HG02571 (cell line): ENCODE data around the gene CADPS2.

Experiments used
- ATAC-seq: cut with Tn5 transposase; IDR thresholded peaks from one replicate; pipeline ENCODE4 v1.9.1; 2021; ENCODE audit warnings: mild to moderate bottlenecking, moderate library complexity; ENCODE audit not compliant: unreplicated experiment

The CADPS2 gene

DNA sequence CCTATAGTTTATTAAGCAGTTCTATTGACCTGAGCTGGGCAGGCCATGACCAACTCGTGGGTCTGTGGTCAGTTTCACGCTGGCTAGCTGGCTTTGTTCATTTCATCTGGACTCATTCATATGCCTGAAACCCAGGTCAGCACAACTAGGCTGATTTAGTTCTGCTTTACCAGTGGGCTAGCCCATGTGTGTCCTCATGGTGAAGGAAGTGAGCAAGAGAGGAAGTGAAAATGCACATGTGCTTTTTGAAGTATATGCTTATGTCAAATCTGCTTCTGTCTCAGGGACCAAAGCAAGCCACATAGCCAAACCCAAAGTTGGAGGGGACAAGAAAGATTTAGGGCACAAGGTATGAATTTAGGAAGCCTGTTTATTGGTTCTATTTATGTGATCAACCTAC, 341.8 kb downstream of the CADPS2 start:
- peak; percentile 79 for ATAC-seq

DNA sequence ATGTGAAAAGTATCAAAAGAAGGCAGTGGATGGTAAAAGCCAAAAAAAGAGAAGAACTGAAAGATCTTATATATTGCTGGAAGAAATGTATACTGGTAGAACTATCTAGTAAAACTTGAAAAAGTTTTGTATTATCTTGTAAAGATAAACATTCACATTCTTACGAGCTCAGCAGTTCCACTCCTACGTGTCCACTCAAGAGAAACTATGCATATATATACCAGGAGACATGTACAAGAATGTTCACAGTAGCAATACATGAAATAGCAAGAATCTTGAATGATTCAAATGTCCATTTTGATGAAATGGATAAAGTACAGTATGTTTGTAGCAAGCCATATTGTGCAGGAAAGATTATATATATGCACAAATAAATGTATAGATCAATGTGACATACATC, 342.4 kb downstream of the CADPS2 start:
- ATAC-seq: no peak

DNA sequence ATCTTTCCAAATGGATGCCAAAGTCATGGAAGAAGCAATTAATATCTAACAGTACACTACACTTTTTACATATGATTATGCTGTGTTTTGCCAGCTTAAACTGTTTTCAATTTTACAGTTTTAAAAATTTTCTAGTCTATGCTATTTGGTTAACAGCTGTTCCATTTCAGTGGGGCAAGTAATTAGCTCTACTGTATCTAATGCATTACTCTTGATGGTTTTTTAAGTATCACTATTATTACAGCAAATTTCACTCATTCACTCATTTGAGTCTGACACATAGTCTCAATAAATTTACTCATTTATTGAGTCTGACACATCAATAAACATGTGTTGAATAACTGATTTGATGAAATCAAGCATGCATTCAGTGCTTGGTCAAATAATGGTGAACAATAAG, 343.1 kb downstream of the CADPS2 start:
- ATAC-seq: no peak

DNA sequence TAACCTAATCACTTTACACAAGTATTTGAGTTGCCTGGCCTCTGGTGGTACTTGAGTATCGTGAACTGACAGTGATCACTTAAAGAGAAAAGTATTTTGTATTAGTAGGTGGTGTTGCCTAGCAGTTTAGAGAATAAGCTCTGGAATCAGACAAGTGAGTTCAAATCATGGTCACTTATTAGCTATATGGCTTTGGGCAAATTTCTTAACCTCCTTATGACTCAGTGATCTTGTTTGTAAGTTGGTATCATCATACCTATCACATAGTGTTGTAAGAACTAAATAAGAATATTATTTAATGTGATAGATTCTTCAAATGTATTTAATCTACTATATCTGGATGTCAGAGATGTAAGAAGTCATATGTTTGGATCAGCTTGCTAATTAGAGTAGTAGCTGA, 351.2 kb downstream of the CADPS2 start:
- ATAC-seq: no peak

DNA sequence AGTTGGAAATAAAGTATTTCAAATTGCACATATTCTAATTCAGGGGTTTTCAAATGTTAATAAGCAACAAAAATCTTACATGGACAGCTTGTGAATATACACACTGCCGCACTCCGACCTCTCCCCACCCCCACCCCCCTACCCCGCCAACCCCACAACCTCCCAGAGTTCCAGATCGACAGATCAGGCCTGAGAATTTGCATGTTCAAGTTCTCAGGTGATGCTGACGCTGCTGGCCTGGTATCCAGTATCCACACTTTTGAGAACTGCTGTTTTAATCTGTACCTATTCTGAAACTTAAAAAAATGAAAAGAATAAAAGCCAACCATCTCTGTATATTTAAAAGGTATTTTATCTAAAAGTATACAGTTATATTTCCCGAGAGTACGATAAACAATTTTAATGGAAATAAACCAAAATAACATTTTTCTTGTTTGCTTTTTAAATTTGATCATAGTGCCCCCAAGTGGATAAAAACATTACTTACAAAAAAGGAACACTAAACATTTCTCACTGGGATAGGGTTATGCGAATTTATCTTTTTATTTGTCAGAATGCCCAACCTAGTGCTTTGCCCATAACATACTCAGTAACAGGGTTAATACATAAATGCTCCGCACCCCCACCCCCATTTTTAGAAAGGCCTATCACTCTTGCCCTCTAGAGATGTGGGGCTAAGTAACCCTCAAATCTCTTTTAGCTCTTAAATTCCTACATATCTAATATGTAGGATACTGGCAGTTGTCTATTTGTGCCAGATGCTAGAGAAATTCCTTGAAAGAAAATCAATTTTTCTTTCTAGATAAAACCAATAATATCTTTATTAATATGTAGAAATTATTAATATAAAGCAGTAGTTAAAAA, 353.6 kb downstream of the CADPS2 start:
- no peak for ATAC-seq

DNA sequence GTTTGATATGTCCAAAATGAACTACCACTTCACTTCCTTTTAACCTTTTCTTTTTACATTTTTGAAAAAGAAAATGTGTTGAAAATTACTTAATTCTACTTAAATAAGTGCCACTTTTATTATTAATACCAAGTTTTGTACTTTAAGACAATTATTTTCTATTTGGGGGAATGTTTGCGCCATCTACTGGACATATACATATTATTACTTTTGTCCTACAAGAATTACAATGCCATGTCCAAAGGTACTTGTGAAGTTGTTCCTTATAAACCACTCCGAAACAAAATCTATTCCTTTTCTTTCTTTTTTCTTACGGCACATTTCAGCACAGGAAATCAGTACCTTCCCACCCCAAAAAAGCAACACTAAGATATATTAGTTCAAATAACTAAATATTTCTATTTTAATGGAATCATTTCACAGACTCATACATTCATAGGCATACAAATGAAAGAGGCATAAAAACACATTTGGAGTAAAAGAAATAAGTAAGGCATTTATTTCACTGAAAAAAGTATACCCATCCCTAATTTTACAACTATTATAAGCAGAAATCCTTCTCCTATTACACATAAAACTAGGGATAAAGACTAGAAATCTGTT, 357.3 kb downstream of the CADPS2 start:
- no peak for ATAC-seq

DNA sequence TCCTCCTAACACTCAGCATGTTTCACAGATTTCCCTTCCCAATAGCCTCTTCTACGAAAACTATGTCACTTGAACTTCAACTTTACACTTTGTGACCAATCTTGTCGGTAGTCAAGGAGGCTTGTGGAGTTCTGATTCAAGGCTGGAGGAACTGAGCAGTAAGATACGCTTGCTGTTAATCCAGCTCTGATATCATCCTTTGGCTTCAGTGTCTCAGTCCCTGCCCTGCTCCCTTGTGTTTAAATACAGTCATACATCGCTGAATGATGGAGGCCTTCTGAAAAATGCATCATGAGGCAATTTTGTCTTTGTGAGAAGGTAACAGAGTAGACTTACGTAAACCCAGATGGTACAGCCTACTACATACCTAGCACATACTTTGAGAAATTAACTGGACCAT, 360.9 kb downstream of the CADPS2 start:
- ATAC-seq: no peak

DNA sequence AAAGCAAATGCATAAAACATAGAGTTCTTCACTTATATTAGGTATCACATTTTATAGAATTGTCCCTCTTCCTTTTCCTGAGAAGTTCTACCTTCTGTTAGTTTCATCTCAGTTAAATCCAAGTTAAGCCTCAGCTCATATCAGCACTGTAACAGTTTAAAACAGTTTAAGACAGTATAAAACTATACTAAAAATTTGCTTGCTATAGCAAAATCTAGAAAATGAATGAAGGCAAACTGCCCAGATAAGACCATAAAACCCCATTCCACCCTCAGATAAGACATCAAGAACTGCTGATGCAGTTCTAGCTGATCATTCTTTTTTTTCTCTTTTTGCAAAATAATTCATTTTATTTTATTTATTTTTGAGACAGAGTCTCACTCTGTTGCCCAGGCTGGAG, 364.5 kb downstream of the CADPS2 start:
- no peak for ATAC-seq

DNA sequence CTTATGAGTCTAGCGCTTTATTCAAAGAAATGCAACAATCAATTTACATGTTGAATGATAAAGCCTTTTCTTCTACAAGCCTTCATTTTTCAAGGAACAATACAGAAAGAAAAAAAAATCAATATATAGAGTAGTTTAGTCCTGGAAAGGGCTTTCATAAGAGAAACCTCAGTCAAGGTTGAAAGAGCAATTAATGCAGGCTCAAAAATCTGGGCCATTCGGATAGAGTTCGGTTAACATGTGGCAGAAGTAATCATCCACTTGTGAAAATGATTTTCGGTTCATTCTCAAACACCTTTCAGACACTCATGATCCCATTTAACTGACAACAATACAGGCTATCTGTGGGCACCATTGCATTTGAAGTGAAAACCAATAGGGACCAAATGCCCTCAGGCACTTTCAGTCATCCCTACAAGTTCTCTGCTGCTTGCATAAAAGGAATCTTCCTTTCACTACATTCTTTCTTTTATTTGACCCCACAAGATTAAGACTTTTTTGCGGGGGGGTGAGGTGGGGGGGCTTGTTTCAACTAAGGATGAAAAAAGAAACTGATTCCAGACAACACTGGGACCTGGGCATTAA, 365.2 kb downstream of the CADPS2 start:
- ATAC-seq: no peak

DNA sequence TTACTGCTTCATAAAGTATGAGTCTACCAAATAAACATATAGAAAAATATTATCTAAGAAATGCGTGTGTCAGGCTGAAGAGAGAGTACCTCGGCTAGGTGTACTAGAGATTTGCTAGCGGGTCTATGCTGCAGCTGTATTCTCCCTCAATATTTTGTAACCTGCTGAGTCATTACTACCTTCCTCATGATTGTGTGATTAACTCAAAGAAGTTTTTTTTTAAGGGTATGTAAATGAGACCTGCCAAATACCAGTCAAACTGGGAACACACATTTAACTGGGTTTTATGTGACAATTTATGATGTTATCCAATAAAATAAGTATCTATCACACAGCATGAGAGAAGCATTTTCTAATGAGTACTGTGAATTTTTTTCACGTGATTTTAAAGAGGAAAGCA, 367.8 kb downstream of the CADPS2 start:
- ATAC-seq: no peak

DNA sequence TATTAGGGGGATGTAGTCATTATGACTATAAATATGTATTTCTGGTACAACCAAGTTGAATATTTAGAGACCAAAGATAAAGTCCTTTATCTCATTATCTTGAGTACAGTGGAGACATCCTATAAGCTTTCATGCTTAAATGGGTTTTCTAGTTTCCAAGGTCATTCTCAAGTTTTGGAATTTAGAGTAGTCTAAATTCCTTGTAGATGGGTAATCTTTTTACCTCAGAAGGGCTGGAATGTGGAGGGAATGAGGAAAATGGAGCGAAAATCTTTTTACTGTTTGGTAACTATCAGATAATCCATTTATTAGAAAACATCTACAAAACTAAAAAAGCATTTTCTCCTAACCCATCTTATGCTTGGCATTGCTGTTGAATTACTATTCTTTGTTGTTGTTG, 368.7 kb downstream of the CADPS2 start:
- ATAC-seq: no peak

DNA sequence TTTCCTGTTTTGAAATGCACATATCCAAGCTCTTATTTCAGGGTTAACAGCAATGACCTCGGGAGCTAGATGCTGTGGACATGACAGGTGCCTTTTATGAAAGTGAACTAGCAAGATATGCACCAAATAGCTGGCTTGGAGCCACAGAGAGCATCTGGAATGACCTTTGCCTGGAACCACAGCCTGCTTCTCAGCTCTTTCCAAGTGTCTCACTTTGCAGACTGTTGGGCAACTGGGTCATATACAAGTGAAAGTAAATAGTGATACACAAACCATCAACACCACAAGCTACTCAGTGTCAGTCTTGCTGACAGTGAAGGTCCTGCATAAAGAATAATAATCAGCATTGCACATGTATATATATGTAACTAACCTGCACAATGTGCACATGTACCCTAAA, 370.9 kb downstream of the CADPS2 start:
- ATAC-seq: no peak

DNA sequence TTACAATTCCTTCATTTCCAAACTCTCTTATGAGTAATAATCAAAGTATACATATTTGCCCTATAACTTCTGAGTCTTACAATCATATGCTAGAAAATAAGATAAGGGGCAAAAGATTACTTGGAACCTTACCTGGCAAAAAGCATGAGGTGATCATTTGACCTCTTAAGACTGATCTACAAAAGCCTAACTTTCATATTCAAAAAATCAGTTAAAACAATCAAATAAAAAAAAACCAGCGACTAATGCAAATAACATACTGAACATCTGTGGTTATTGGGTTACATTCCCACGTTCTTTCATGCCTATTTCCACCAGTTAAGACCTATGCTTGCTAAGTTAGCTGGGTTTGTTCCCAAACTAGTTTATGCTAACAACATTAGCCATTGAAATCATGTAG, 375.0 kb downstream of the CADPS2 start:
- ATAC-seq: no peak

DNA sequence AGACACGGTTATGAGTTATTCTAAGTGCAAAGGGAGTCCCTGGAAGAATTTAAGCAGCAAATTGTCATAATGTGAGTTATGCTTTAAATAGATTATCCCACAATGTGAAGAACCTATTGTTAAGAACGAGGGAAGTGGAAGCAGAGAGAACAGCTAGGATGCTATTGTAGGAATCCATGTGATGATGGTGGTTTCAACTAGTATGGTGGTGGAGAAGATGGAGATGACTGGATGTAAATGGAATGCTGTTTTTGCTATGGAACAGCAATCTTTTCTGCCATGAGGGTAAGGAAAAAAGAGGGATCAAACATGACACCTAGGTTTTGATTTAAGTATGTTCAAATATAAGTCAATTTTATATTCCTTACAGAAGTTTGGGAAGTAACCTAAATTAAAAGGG, 378.7 kb downstream of the CADPS2 start:
- ATAC-seq: no peak

DNA sequence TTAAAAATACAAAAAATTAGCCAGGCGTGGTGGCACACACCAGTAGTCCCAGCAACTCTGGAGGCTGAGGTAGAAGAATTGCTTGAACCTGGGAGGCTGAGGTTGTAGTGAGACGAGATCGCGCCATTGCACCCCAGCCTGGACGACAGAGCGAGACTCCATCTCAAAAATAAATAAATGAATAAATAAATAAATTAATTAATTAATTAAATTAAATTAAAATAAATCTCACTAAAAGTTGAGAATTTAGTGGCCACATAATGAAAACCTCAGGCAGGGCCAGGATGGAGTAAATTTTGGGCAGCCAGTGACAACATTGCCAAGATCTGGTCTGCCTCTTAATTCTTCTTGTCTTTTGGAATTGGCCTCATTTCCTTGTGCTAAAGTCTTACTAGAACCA, 394.3 kb downstream of the CADPS2 start:
- ATAC-seq: no peak

DNA sequence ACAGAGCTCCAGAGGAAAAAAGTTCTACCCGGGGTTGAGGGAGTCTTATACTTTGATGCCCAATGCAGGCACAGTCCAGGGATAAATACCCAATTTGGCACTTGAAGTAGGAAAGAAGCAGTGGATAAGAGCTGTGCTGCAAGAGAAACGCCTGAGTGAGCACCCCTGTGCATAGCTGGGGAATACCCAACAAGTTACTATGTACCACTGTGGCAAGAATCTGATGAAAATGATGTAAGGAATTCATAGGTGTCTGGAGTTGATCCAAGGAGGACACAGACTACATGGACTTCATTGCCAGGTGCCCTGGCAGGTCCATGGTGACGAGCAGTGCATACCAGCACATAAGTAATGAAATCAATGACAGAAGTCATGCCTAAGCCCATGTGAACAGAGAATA, 398.0 kb downstream of the CADPS2 start:
- ATAC-seq: no peak

DNA sequence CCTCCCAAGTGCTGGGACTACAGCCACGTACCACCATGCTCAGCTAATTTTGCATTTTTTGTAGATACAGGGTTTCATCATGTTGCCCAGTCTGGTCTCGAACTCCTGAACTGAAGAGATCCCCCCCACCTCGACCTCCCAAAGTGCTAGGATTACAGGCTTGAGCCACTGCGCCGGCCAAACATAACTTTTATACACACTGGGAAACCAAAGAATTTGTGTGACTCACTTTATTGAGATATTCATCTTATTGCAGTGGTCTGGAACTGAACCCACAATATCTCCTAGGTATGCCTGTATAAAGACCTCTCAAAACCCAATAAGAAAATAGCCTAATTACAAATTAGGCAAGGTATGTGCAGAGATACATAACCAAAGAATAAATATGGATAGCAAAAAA, 399.1 kb downstream of the CADPS2 start:
- ATAC-seq: no peak

DNA sequence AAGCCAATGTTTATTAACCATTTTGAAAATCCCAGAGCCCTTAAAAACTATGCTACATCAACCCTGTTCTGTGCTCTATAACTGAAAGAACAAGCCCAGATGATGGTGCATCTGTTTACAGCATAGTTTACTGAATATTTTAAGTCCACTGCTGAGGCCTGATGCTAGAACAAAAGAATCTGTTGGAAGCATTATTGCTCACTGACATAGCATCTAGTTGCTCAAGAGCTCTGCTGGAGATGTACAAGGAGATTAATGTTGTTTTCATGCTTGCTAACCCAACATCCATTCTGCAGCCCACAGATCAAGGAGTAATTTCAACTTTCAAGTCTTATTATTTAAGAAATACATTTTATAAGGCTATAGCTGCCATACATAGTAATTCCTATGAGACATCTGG, 400.4 kb downstream of the CADPS2 start:
- no peak for ATAC-seq

DNA sequence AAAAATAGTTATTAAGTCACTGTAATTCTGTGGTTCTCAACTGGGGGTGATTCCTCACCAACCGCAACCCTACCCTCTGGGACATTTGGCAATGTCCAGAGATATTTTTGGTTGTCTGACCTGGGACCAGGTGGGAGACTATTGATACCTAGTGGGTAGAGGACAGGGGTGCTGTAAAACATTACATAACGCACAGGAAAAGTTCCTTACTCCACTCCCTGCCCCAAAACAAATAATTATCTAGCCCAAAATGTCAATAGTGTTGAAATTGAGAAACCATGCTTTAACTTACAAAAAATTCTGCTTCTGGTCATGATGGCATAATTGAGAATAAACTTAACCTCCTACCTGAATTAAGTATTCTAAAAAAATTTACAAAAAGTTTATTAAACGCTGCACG, 404.0 kb downstream of the CADPS2 start:
- no peak for ATAC-seq

DNA sequence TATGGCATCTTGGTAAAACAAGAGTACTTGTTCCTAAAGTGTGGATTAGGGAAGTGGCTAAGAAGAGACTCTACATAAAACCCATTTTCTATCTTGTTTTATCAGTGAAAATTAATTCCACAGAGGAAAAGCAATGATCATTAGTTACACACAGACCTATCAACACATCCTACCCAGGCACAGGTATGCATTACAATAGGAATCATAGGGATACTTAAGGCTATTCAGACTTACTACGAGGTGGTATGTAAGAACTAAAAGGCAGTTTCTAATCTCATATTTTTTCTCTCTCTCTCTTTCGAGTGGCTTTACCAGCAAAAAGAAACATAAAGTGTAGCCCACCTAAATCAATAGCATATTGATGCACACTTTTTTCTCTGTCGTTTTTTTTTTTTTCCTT, 415.4 kb downstream of the CADPS2 start:
- ATAC-seq: no peak

DNA sequence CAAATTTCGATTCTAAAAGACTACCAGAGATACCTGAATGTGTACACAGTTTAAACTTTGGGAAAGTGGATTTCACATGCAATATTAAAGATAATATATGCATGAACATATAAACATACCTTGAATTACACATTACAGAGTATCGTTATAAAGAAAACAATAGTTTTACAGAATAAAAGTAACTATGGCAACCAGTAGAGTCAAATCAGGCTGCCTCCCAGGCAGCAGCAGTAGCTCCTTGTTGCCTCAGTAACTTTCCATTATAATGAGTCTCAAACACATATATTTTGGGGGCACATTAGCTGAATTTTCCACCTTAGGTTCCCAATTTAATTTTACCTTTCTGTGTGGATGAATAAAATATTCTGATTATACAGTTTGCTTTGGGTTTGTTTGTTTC, 417.3 kb downstream of the CADPS2 start:
- ATAC-seq: no peak

DNA sequence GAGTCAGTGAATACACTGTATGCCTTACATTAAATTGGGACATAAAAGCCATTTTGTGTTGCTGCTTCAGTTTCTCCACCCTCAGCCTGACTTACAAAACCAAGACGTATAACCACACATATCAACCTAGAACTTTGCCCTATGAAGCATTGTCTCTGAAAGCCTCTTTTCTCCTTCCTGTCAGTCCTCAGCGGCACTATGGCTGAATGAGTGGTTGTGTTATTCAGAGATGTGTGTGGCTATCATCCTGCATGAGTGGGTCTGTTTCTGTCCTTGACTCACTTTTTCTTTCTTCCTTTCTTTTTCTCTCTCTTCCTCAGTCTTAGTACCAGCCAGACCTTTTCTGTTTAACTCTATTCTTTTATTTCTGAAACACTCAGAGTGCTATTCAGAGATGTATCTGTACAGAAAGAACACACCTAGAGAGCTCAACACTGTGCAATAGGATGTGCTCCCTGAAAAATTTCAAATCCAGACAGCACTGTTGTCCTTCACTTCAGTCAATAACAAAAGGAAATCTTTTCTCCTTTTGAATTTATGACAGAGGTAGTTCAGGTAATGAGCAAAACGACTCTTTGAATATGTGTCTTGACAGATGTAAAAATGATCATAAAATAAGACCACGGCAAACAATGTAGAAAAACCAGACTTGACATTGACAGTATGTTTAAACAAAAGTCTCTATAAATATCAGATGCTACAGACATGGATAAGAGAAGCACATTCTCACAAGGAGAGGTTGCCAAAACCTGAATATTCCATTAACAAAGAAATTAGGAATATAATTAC, 418.4 kb downstream of the CADPS2 start:
- no peak for ATAC-seq
